Smooth muscle cell (in vitro differentiated cells): Measurements from ENCODE around the gene ANKRD35. TPM values are rescaled to one million over a fixed set of nuclear protein-coding genes. Genes with fewer than 3 reads are reported as not detected.

Experiments used
- DNase-seq: peaks from one replicate; lab custom pipeline; 2025; ENCODE audit not compliant: unreplicated experiment; lab: John Stamatoyannopoulos, UW
- H2AFZ ChIP-seq: fragments of 200-600 bp; sonication (generic); 2 replicates; pipeline ENCODE4 v1.6.0; 2016; ENCODE audit warnings: antibody characterized with exemption, low read depth, mild to moderate bottlenecking
- H3F3A ChIP-seq: fragments of 200-600 bp; sonication (generic); 2 replicates; pipeline ENCODE4 v1.6.0; 2017; ENCODE audit warnings: antibody characterized with exemption, low read depth
- H3K27ac ChIP-seq: fragments of 200-600 bp; sonication (generic); 2 replicates; pipeline ENCODE4 v1.5.1; 2016; ENCODE audit warnings: low read depth, mild to moderate bottlenecking
- H3K27me3 ChIP-seq: fragments of 200-600 bp; sonication (generic); 2 replicates; pipeline ENCODE4 v1.6.1; 2016; ENCODE audit warnings: low read depth, mild to moderate bottlenecking
- H3K36me3 ChIP-seq: fragments of 200-600 bp; sonication (generic); 2 replicates; pipeline ENCODE4 v1.5.1; 2016; ENCODE audit warnings: low read depth
- H3K4me1 ChIP-seq: fragments of 200-600 bp; sonication (generic); 2 replicates; pipeline ENCODE4 v1.5.1; 2016; ENCODE audit warnings: low read depth
- H3K4me2 ChIP-seq: fragments of 200-600 bp; sonication (generic); 2 replicates; pipeline ENCODE4 v1.6.0; 2016; ENCODE audit warnings: mild to moderate bottlenecking
- H3K4me3 ChIP-seq: fragments of 200-600 bp; sonication (generic); 2 replicates; pipeline ENCODE4 v1.5.1; 2016; ENCODE audit warnings: mild to moderate bottlenecking
- H3K79me2 ChIP-seq: fragments of 200-600 bp; sonication (generic); 2 replicates; pipeline ENCODE4 v1.6.0; 2016; ENCODE audit warnings: low read depth, mild to moderate bottlenecking
- H3K9ac ChIP-seq: fragments of 200-600 bp; sonication (generic); 2 replicates; pipeline ENCODE4 v1.6.0; 2016; ENCODE audit warnings: low read depth
- H3K9me3 ChIP-seq: fragments of 200-600 bp; sonication (generic); replicated peaks from 2 replicates; pipeline ENCODE4 v1.5.1; 2016; ENCODE audit warnings: low read depth
- H4K20me1 ChIP-seq: fragments of 200-600 bp; sonication (generic); 2 replicates; pipeline ENCODE4 v1.6.0; 2016; ENCODE audit warnings: low read depth
- CTCF ChIP-seq: fragments of 200-600 bp; sonication (generic); IDR thresholded peaks from 2 replicates; pipeline ENCODE4 v1.5.1; 2017; ENCODE audit warnings: borderline replicate concordance, mild to moderate bottlenecking, antibody characterized with exemption; ENCODE audit not compliant: insufficient read depth, poor library complexity, severe bottlenecking
- WGBS: methylation state at CpG from one replicate; pipeline ENCODE4 v1.1.7; 2016; ENCODE audit warnings: low lambda C conversion rate; 5-methylcytosine and 5-hydroxymethylcytosine counted together
- polyA plus RNA-seq: library from polyadenylated mRNA; unstranded; fragments of >200 nt; fragmentation: Nextera tagmentation; extraction: Ambion mirVana; gene quantifications from 2 replicates; pipeline ENCODE4 v1.2.1, GENCODE V29; 2016
- total RNA-seq: library from RNA; depleted of rRNA; stranded (reverse); fragments of >200 nt; gene quantifications from 2 replicates; pipeline ENCODE4 v1.2.3, GENCODE V29; 2014

Gene ANKRD35
- total and polyA plus RNA-seq, 2 experiments from 2014 or later, result 1.7 to 1.8 TPM

DNA sequence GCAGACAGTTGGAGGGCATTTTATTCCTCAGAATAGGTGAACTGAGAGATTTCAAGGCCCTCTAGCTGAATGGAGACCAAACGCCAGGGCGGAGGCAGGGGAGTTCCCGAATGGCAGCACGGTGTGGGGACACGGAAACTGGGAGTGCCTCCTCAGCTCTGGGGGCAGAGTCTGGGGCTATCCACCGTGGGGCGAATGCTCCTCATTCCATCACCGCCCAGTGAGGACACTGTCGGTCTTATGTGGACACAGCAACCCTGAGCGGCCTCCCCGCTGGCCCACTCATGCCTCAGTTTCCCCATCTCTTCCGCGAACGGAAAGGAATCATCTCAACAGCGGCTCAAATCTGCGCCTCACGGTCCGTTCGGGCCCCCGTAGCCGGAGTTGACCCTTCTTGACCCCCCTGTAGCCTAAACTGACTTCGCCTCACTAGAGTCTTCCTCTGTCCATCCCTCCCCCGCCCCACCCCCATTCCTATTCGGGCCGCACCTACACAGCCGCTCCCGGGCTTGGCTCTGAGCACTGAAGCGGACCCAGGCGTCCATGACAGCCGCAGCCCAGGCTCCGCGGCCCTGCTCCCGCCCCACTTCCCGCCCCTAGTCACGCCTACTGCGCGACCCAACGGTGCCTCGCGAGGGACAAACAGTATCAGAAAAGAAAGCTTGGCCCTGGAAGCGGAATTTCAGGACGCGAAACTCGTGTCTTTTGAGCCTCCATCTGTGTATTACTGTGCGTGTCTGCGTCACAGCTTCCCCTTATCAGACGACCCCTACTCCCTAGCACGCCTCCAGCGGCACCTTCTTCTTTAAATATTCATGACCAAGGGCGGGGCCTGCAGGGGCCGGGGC lies 32.7 kb upstream of the ANKRD35 start, which contains the start of gene PEX11B:
Gene PEX11B (minus strand): TSS at position 574 of the 848 bp plus-strand sequence. CDS start 29 bp downstream, at position 545.
- H3K27me3 ChIP-seq, result no peaks in the 10 kb centered on the region

GRCh38 chr1:145917595-145917994 lies 31.9 kb upstream of the ANKRD35 start:
- H3K27ac ChIP-seq, result no peak overlapping the region
- no peak for TF ChIP-seq CTCF
- H3K27me3 ChIP-seq, result no peaks in the 10 kb centered on the region
- peak overlapping the region; percentile 93 for H2AFZ ChIP-seq
- 84% methylated on average over 5 of the region's 5 CpGs for WGBS
- H3F3A ChIP-seq, result no peaks in the 10 kb centered on the region
- peaks cover 15% of the 10 kb centered on the region for H3K4me1 ChIP-seq
- peak overlapping the region; percentile 82 for H3K9ac ChIP-seq
- H3K36me3 ChIP-seq, result no peaks in the 10 kb centered on the region
- peak overlapping the region; percentile 89 for H3K4me2 ChIP-seq
- H3K79me2 ChIP-seq, result no peaks in the 10 kb centered on the region
- no peak for DNase-seq
- H3K9me3 ChIP-seq, result no peaks in the 10 kb centered on the region
- peak overlapping the region; percentile 78 for H3K4me3 ChIP-seq
- H4K20me1 ChIP-seq, result no peaks in the 10 kb centered on the region

More for the DNA sequence above, 32.7 kb upstream of the ANKRD35 start, which contains the start of gene PEX11B:
- Histone ChIP-seq H3K4me3 (peak within 1 kb of the TSS; percentile 78), H3F3A (no peaks in the 10 kb centered on the region), H3K79me2 (no peaks in the 10 kb centered on the region), H3K9ac (peak within 1 kb of the TSS; percentile 82), H4K20me1 (no peaks in the 10 kb centered on the region), H3K9me3 (no peaks in the 10 kb centered on the region), H3K36me3 (no peaks in the 10 kb centered on the region), H3K4me2 (peak within 1 kb of the TSS; percentile 89), H3K27ac (peak within 1 kb of the TSS; percentile 70), H2AFZ (peak within 1 kb of the TSS; percentile 93), H3K4me1 (peaks cover 15% of the 10 kb centered on the region)
- no peak for TF ChIP-seq CTCF
- 3% methylated on average over 37 of the region's 51 CpGs for WGBS
- DNase-seq, result peak; percentile 82

- TF ChIP-seq CTCF, result no peak
- no peak overlapping the region for H2AFZ ChIP-seq
- H3K27me3 ChIP-seq, result no peaks in the 10 kb centered on the region
- H3K4me1 ChIP-seq, result peaks cover 15% of the 10 kb centered on the region
- no peaks in the 10 kb centered on the region for H3K79me2 ChIP-seq
- no peak overlapping the region for H3K27ac ChIP-seq
- no peaks in the 10 kb centered on the region for H3K9me3 ChIP-seq
- no peaks in the 10 kb centered on the region for H3F3A ChIP-seq
- H3K9ac ChIP-seq, result no peak overlapping the region
- no peak overlapping the region for H3K4me3 ChIP-seq
- no peak for DNase-seq
- no peaks in the 10 kb centered on the region for H3K36me3 ChIP-seq
- H4K20me1 ChIP-seq, result no peaks in the 10 kb centered on the region
- H3K4me2 ChIP-seq, result no peak overlapping the region
- 80% methylated on average over 5 of the region's 5 CpGs for WGBS
Measured at GRCh38 chr1:145916745-145917144, 31.1 kb upstream of the ANKRD35 start.
